ENCODE data around the gene ADAMTS17. TPM values are rescaled to one million over a fixed set of nuclear protein-coding genes. Genes with fewer than 3 reads are reported as not detected.

ADAMTS17 gene
- total RNA-seq, 1 experiment from 2014 or later, result 4.2 TPM

DNA sequence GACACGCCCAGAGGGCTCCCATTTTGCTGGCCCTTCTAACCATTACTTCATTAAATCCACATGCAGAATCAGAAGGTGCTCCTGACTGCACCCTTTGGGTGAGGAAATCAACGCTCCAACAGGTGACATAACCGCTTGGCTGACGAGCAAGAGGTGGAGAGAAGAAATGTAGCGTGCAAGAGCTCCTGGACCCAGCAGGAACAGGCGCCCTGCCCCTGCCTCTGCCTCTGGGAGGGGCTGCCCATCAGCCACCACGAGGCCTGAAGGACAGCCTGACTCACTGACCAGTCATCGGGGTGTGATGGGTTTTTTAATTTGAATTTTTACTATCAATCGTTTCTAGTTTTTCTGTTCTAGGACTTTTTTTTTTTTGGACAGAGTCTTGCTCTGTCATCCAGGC lies 218.2 kb downstream of the ADAMTS17 start:
- RAD21 ChIA-PET (ENCODE audit: low non-redundant PET in 1 of 2, low total read pairs in 2 of 2, uncharacterized antibody in 2 of 2, unreplicated experiment in 2 of 2), result no interaction called here
- no peaks in the 10 kb centered on the region; a peak in 1 of 4 replicates for H3K9me3 ChIP-seq (ENCODE audit: control insufficient read depth in 1 of 2, insufficient read depth in 1 of 2, low read depth in 1 of 2, low read length in 2 of 2)
- no peak overlapping the region for H3K4me3 ChIP-seq (replicated peaks in 1 of 2; ENCODE audit: low read depth in 1 of 2, low read length in 2 of 2)
- no peak overlapping the region for H3K4me2 ChIP-seq (ENCODE audit: low read length)
- ATAC-seq, result no peak
- no peaks in the 10 kb centered on the region for H3K79me2 ChIP-seq (ENCODE audit: insufficient read depth, low read length)
- H3K27me3 ChIP-seq (ENCODE audit: insufficient read depth, low read length), result no peaks in the 10 kb centered on the region
- BruUV-seq (replicated peaks), result no TSS peak
- peaks cover 0 to 6% of the 10 kb centered on the region in 2 experiments; a peak in 1 of 4 replicates for H3K4me1 ChIP-seq (ENCODE audit: control insufficient read depth in 1 of 2, insufficient read depth in 2 of 2, low read length in 2 of 2)
- intact Hi-C loops (cut with micrococcal nuclease), result no loop called here
- H3K27ac ChIP-seq (ENCODE audit: low read depth, low read length), result no peak overlapping the region
- no peak for DNase-seq (ENCODE audit: low read depth, low spot score)
- H3K9me2 ChIP-seq (ENCODE audit: insufficient read depth), result no peaks in the 10 kb centered on the region
- CTCF ChIA-PET, result no interaction called here
- POLR2A ChIA-PET, result no interaction called here
- H2AFZ ChIP-seq (ENCODE audit: low read depth, low read length, poor library complexity, severe bottlenecking), result no peak overlapping the region
- no peaks in the 10 kb centered on the region for H4K20me1 ChIP-seq (ENCODE audit: insufficient read depth)
- H3K36me3 ChIP-seq (ENCODE audit: control insufficient read depth in 1 of 2, insufficient read depth in 2 of 2, low read length in 2 of 2), result no peaks in the 10 kb centered on the region
- TF ChIP-seq EGR1 (IDR thresholded peaks at IDR 0.05; ENCODE audit: low read depth), result no peak
- TF ChIP-seq FOSL1 (IDR thresholded peaks at IDR 0.05; ENCODE audit: low read depth), result peak; percentile 46
- TF ChIP-seq, protein P1, sequence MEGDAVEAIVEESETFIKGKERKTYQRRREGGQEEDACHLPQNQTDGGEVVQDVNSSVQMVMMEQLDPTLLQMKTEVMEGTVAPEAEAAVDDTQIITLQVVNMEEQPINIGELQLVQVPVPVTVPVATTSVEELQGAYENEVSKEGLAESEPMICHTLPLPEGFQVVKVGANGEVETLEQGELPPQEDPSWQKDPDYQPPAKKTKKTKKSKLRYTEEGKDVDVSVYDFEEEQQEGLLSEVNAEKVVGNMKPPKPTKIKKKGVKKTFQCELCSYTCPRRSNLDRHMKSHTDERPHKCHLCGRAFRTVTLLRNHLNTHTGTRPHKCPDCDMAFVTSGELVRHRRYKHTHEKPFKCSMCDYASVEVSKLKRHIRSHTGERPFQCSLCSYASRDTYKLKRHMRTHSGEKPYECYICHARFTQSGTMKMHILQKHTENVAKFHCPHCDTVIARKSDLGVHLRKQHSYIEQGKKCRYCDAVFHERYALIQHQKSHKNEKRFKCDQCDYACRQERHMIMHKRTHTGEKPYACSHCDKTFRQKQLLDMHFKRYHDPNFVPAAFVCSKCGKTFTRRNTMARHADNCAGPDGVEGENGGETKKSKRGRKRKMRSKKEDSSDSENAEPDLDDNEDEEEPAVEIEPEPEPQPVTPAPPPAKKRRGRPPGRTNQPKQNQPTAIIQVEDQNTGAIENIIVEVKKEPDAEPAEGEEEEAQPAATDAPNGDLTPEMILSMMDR (IDR thresholded peaks at IDR 0.05 in 2 of 3, conservative IDR thresholded peaks at IDR 0.05 in 1 of 3; ENCODE audit: borderline replicate concordance in 1 of 3, insufficient read depth in 1 of 3, low read depth in 2 of 3, low read length in 2 of 3), result no peak
- no peak overlapping the region for H3K9ac ChIP-seq (ENCODE audit: low read length)

DNA sequence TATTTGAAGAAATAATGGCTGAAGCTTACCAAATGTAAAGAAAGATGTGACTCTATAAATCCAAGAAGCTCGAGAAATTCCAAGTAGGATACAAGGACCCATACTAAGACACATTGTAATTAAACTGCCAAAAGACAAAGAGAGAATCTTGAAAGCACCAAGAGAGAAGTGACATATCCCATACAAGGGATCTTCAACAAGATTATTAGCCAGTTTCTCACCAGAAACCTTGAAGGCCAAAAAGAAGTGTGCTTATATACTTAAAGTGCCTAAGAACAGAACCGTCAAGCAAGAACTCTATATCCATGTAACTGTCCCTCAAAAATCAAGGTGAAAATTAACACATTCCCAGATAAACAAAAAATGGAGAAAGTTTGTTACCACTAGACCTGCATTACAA lies 220.5 kb downstream of the ADAMTS17 start:
- H3K9me2 ChIP-seq (ENCODE audit: insufficient read depth), result no peaks in the 10 kb centered on the region
- H3K36me3 ChIP-seq (ENCODE audit: control insufficient read depth in 1 of 2, insufficient read depth in 2 of 2, low read length in 2 of 2), result no peaks in the 10 kb centered on the region
- no peak overlapping the region for H3K27ac ChIP-seq (ENCODE audit: low read depth, low read length)
- H3K4me2 ChIP-seq (ENCODE audit: low read length), result no peak overlapping the region
- H2AFZ ChIP-seq (ENCODE audit: low read depth, low read length, poor library complexity, severe bottlenecking), result no peak overlapping the region
- POLR2A ChIA-PET, result no interaction called here
- H3K9ac ChIP-seq (ENCODE audit: low read length), result no peak overlapping the region
- RAD21 ChIA-PET (ENCODE audit: low non-redundant PET in 1 of 2, low total read pairs in 2 of 2, uncharacterized antibody in 2 of 2, unreplicated experiment in 2 of 2), result no interaction called here
- CTCF ChIA-PET, result no interaction called here
- no peak overlapping the region for H3K4me3 ChIP-seq (replicated peaks in 1 of 2; ENCODE audit: low read depth in 1 of 2, low read length in 2 of 2)
- no peaks in the 10 kb centered on the region for H3K27me3 ChIP-seq (ENCODE audit: insufficient read depth, low read length)
- peaks cover 0 to 6% of the 10 kb centered on the region in 2 experiments; a peak in 1 of 4 replicates for H3K4me1 ChIP-seq (ENCODE audit: control insufficient read depth in 1 of 2, insufficient read depth in 2 of 2, low read length in 2 of 2)
- DNase-seq (ENCODE audit: low read depth, low spot score), result no peak
- TF ChIP-seq SRF (IDR thresholded peaks at IDR 0.05; ENCODE audit: low read depth), result no peak
- TF ChIP-seq POLR2AphosphoS5 (IDR thresholded peaks at IDR 0.05; ENCODE audit: low read depth, low read length), result no peak
- TF ChIP-seq EZH2phosphoT487 (IDR thresholded peaks at IDR 0.05; ENCODE audit: borderline replicate concordance), result no peak
- TF ChIP-seq CBX3 (IDR thresholded peaks at IDR 0.05; ENCODE audit: low read depth), result peak; percentile 78; the same call in 1 of the 2 replicates
- TF ChIP-seq, protein P2, sequence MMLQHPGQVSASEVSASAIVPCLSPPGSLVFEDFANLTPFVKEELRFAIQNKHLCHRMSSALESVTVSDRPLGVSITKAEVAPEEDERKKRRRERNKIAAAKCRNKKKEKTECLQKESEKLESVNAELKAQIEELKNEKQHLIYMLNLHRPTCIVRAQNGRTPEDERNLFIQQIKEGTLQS (IDR thresholded peaks at IDR 0.05), result no peak
- TF ChIP-seq, protein P3, sequence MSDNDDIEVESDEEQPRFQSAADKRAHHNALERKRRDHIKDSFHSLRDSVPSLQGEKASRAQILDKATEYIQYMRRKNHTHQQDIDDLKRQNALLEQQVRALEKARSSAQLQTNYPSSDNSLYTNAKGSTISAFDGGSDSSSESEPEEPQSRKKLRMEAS (IDR thresholded peaks at IDR 0.05), result no peak
- ATAC-seq, result no peak
- no peaks in the 10 kb centered on the region; a peak in 1 of 4 replicates for H3K9me3 ChIP-seq (ENCODE audit: control insufficient read depth in 1 of 2, insufficient read depth in 1 of 2, low read depth in 1 of 2, low read length in 2 of 2)
- no peaks in the 10 kb centered on the region for H3K79me2 ChIP-seq (ENCODE audit: insufficient read depth, low read length)
- intact Hi-C loops (cut with micrococcal nuclease), result no loop called here
- BruUV-seq (replicated peaks), result no TSS peak
- H4K20me1 ChIP-seq (ENCODE audit: insufficient read depth), result no peaks in the 10 kb centered on the region

All from HCT116 (cell line).